UCSD-AML1 (cell line): Measurements from ENCODE around the gene TNFSF4.

ENCODE experiments used
- DNase-seq: peaks from one replicate; lab custom pipeline; 2025; ENCODE audit not compliant: unreplicated experiment; lab: John Stamatoyannopoulos, UW

TNFSF4 gene

DNA sequence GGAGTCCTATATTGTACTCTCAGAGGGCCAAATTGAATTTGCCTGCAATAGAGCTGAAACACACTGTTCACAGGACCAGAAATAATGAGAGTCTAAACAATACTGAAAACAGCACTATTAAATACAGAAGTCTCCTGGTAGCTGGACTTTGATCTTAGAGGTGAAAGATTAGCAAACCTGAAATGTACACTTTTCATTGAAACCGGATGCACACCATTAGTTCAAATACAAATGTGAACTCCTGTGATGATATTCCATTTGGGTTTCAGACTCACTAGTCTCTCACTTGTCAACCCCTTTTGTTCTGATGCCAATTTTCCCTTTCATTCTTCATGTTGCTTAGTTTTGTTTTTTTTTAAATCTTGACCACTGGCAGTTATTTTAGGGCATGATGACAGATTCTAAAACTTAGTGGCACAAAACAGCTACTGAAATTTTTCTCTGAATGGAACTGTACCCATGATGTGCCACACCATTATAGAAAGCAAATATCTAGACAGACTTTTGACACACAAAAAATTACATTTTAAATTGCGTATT lies 5.9 kb upstream of the TNFSF4 start:
- DNase-seq = no peak

DNA sequence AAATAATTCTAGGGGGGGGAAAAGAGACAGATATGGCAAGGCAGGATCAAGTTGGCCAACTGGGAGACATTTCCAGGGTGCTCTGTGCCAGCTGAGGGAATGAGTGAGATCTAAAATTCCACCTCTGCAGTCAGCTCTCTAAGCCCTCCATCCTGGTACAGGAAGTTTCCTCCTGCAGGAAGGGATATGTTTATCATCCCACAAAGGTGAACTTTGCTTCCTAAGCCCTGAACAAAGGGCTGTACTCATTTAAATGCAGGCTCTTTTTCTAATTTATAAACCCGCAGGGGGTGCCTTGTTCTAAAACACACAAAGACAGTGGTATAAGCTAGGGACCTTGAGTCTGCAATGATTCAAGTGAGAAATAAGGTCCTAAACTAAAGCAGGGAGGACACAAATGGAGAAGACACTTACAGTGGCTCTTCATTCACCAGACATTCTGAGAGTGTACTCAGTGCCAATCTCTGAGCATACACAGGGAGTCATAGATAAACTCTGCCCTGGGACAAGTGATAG lies 3.6 kb upstream of the TNFSF4 start:
- no peak for DNase-seq

DNA sequence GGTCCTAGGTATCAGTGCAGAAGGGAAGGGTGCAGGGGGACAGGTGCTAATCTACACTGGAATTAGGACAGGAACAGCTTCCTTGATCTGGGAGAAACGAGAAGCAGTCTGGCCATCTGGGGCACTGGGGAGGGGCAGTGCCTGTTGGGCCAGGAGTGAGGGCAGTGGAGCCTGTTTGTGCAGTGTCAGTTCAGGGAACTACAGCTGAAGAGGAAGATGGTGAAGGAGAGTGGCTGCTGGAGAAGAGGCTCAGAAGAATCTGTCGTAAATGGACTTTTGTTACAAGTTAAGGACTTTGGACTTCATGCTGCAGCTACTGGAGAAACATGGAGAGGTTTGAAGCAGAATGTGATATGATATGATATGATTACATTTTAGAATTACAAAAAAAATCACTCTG lies 3.2 kb upstream of the TNFSF4 start:
- no peak for DNase-seq

DNA sequence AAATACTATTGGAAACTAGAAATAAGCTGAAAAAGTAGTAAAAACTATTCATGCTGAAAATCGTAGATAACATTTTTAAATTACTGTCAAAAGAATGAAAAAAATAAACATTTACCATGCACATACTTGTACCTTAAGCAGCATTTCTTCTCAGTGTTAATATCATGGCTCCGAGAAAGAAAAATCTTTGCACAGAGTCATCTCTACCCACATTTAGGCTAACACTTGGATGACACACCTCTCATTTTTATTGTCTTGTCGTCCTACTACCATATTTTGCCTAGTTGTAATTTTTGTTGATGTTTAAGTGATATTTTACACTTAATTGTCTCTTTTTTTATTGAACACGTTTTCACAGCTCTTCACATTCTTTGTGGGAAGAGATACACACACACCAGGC lies 1.7 kb upstream of the TNFSF4 start:
- DNase-seq = no peak

DNA sequence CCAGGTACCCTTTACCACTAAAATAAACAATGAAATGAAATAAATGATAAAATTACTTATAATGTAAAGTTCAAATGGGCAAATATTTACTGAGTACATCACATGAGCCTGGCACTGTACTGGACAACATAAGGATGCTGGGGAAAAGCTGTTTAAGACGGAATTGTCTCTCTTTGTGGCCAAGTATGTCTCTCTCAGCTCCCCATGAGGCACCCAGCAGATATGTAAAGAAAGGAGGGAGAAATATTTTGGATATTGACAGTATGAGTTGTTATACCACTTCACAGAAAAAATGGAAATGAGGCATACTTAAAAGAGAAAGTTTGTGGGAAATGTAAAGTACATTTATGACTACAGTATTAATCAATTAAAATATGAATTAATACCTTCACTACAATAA lies 1.0 kb upstream of the TNFSF4 start:
- no peak for DNase-seq

DNA sequence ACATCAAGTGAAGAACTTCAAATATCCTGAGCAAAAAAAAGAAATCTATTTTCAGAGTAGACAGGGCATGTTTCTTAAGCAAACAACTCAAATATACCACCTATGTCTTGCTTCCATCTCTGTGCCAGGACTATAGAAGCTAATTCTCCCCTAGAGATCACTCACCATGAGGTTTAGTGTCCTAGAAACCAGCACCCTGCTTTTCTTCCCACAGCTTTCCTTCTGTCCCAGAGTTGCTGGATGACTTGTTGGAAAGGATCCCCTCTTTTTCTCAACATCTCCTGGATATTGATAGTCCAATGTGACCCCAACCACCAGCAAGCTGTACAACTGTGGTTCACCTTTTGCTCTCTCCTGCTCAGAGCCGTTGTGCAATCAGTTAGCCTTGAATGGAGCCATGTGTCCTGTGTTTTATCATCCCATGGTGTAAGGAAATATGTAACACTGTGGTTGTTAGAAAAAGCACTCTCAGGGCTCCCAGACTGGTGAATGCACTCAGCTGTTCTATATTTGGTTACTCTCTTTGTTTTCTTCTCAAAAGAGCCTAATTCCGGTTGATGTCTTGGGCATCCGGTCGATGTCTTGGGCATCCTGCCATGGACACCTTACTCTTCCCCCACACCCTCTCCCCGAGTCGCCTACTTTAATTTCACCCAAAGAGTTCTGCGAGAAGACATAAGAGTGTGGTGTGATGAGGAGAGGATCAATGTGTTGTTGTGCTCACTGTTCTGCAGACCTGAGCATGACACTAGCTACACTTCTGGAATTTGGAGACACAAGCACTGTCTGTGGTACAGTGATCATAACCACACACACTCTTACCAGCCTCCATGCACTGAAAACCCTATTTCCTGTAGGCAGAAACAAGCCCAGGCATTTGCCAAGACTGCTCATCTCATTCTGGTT lies 1.7 kb downstream of the TNFSF4 start:
- DNase-seq = peak; percentile 56

DNA sequence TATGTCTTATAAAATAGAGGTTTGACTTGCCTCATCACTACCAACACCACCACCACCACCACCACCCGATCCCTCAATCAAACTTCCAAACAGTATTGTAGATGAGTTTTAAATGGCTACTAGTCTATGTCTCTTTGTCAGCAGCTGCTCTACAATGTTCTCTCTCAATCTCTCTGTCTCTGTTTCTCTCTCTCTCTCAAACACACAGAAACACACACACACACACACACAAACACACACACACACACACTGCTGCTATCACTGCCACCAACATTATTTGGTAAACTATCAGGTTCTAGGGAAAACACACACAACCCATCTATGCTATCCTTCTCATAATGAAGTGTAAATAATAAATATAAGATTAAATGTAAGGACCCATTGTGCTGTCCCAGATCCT lies 2.4 kb downstream of the TNFSF4 start:
- no peak for DNase-seq

DNA sequence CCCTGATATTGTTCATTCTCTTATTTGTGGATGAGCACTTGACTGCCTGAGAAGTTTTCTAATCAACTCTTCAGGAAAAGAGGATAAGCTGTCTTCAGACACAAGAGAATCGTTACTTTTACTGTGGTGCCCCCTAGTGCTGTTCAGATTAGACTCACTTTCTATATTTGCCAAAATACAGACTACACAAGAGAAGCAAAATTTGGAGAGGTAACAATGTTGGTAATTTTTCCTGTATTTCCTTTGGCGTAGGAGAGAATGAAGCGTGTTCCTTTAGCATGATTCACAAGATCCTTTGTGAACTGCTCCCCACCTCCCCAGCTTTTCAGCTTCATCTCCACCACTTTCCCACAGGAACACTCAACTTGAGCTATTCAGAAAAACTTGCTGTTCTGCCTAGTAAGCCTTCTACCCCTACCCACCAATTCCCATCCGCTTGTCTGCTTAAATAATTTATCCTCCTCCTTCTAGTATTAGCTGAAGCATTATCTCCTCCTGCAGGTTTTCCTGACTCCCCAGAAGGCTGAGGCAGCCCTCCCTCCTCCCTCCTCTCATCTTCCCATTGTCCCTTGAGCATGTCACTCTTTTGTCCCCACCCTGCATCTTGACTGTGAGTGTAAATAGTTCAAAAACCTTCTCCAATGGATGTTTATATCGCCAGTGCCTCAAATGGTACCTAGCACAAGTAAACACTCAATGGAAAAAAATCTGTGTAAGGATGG lies 4.5 kb downstream of the TNFSF4 start:
- DNase-seq = no peak

DNA sequence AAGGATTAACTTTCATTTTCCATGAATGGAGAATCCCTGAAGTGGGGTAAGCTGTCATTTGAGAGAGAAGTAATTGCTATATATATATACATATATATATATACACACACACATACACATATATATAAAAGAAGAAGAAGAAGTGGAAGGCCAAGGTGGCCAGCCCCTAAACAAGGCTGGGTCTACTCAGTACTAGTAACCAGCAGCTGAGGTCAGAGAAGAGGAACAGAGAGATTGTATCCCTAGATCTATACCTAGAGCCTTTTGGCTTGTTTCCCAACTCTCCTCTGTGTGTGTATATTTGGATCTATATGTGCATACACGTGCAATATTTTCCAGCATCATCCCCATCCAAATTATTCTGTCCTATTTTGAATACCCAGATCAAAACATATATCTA lies 5.2 kb downstream of the TNFSF4 start:
- DNase-seq = no peak

DNA sequence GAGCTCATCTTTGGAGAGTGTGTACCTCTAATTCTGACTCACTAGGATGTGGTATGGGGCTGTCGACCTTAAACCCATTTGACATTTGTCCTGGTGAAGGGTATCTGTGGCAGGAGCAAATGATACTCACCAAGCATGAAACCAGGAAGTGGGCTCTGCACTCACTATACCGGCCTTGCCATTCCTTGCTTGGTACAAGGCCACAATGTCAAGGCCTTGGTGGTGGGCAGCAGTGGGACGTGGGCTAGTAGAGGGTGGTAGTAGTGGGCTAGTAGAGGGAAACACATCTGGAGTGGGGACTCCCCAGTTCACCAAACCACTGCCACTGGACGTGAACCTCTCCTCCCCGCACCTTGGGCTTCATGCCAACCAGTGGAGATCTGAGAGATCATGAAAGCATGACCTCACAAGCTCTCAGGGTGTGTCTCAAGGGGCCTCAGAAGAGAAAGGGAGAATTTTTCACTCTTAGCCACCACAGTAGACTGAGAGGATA lies 11.5 kb downstream of the TNFSF4 start:
- DNase-seq = no peak

DNA sequence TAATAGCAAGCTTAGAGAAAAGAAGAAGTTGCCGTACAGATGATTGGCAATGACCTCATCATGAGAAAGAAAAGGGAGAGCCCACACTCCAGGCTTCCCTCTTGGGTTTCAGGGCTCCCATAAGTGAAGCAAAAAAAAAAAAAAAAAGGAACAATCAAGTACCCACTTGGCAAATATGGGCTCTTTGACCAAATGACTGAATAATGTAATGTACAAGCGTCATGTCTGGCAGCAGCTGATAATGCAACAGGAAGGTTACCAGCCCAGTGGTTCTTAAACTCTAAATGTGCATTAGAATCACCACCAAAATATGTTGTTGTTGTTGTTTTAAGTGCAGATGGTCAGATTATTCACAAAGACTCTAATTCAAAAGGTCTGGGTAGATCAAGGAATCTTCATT lies 13.5 kb downstream of the TNFSF4 start:
- DNase-seq = no peak

DNA sequence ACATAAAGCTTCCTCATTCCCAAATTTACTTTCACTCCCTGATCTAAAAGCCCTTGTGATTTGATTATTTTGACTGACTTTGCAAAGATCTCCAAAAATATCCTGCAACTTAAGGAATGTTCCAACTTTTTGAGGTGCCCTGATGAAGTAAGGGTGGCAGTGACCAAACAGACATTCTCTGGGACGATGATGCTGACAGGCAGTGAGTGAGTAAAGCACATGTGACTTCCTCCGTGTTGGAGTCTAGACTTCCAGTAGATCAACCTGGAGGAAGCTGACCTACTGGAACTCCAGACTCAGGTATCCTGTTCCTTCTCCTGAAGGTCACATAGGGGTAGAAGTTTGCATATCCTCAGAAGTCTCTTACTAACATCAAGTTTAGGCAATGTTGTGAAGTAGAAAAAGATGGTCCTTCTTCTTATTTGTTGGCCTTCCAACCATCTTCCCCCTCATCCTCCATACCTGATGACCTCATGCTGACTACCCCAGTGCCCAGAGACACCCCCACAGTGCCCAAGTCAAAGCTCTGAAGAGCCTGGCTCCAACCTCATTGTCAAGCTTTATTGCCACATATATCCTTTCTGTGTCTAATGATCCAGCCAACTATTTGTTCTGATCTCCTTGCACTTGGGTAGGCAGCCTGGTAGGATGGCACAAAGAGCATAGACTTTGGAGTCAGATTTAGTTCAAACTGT lies 16.0 kb downstream of the TNFSF4 start:
- DNase-seq = no peak

DNA sequence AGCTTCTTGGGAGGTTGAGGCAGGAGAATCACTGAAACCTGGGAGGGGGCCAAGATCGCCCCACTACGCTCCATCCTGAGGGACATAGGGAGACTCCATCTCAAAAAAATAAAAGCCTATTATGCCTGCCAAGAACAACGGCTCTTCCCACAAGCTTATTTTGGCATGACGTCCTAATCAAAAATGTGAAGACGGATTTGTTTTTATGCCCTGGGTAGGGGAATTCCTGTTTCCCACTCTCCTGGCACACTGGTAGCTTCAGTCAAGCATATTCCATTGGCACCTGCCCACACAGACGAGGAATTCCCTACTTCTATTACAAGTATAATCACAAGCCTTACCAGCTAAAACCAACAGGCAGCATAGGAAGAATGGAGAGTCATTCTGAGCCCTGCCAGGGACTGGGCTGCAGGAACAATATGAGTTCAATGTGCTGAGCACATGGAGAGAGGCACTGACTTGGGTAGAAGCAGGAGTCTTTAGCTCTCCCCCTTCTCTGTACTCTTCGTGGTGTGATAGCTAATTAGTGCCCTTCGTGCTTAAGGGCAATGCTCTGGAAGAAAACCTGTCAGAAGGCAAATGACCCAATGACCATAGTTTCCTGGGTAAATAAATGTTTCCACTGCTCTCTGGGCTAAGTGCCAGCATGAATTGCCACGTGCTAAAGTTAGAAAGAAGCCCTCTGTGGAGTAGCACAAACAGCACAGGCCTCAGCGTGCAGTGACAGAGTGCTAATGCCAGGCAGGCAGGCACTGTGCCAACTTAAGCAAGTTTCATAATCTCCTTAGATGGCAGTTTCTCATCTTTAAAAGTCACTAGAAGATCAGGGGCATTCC lies 16.8 kb downstream of the TNFSF4 start:
- peak; percentile 14 for DNase-seq

DNA sequence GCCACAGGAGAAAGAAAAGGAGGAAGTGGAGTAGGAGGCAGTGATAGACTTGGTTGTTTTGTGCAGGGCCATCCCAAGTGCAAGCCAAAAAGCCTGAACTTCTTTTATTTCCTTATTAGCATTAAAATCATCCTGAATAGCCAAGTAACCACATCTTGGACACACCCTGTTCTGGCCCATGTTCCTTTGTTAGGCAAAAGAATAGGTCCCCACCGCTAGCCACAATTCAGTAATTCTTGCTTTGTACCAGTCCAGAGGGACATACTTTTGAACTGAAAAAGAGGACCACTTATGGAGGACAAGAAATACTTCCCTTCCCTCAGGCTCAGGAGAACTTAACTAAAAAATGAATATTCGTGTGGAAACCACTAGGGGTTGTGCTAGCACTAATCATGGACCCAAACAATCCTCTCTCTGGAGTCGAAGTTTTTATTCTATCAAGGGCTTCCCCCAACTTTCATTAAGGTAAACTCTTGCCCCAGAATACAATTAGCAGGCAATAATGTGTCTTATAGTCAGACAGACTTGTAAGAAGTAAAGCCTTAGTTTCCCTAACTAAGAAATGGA lies 19.4 kb downstream of the TNFSF4 start:
- DNase-seq = no peak

DNA sequence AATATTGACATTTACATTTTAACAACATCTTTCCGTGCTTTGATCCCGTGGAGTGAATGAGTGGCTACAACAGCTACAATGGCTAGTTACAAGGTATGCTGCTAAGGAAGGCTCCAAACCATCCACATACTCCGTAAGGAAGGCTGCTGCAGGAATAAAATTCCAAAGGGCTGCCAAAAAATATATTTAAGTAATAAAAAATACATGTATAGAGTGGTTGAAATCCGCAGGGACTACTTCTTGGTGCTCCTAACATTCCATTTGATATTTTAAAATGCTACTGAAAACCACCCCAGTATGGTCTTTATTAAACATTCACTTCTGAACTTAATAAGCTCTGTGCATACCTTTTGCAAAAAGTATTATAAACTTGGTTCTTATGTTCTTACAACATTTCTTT lies 25.3 kb downstream of the TNFSF4 start:
- DNase-seq = no peak

DNA sequence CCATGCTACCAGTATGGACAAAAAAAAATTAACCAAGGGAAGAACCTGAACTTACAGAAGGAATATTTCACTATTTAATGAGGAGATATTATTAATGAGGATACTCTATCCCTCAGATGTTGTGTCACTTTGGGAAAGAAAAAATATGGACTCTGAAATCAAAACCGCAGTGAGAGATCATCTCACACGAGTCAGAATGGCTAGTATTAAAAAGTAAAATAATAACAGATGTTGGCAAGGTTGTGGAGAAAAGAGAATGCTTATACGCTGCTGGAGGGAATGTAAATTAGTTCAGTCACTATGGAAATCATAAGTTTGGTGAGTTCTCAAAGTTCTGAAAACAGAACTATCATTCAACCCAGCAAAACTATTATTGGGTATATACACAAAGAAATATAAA lies 30.9 kb downstream of the TNFSF4 start:
- no peak for DNase-seq

DNA sequence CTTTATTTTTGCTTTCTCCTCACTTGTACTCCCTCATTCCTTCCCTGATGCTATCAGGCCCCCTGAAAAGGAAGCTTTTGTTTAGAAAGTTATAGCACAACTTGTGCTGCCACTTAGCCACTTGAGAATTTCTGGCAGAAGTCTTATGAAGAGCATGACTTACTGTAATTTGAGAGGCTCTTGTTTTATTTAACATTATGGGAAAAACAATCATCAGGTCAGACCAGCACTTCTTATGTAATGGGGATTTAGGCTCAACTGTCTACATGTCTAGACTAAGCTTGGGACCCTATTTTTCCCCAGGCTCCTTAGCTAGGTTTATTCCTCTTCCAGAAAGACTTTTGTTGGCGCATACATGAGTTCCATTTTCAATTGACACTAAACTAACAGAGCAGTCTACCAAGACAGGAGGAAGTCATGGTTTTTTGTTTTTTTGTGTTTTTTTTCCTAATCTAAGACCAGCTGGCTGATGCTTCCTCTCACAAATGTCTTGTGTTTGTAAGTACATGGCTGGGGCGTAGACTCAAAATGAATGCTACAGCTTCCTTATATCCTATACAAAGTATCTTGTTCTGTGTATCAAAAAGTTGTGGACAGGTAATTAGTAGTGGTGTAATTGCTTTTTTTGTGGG lies 31.5 kb downstream of the TNFSF4 start:
- DNase-seq = no peak

DNA sequence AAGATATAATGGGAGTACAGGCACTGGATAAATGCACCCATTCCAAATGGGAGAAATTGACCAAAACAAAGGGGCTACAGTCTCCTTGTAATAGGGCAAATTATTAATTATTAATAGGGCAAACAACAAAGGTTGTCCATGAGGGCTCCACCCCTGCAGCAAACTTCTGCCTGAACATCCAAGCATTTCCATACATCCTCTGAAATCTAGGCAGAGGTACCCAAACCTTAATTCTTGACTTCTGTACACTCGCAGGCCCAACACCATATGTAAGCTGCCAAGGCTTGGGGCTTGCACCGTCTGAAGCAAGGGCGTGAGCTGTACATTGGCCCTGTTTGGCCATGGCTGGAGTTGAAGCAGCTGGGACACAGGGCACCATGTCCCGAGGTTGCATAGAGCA lies 33.7 kb downstream of the TNFSF4 start:
- DNase-seq = no peak

DNA sequence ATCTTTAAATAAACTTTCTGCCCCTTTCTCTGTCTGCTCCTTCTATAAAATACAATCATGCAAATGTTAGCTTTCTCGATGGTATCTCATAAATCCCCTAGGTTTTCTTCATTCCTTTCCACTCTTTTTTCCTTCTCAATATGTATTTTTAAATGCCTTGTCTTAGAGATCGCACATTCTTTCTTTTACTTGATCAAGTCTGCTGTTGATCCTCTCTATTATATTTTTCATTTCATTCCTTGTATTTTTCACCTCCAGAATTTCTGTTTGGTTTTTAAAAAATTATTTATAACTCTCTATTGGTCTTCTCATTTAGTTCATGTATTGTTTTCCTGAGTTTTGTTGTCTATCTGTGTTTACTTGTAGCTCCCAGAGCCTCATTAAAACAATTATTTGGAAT lies 36.0 kb downstream of the TNFSF4 start:
- no peak for DNase-seq

DNA sequence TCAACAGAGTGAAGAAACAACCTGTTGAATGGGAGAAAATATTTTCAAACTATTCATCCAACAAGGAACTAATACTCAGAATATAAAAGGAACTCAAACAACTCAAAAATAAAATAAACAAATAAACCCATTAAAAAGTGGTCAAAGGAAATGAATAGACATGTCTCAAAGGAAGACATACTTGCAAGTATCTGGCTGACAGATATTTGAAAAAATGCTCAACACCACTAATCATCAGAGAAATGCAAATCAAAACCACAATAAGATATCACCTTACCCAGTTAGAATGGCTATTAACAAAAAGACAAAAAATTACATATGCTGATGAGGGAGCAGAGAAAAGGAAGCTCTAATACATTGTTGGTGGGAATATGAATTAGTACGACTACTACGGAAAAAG lies 38.2 kb downstream of the TNFSF4 start:
- DNase-seq = no peak
